ENCODE data around the gene GALR1.

Gene GALR1

GRCh38 chr18:77316641-77317040 lies 67.0 kb downstream of the GALR1 start:
- no peak for FAIRE-seq
- no peak for DNase-seq (ENCODE audit: insufficient read length, low spot score)

GRCh38 chr18:77320971-77321559 lies 71.4 kb downstream of the GALR1 start:
- DNase-seq (ENCODE audit: insufficient read length, low spot score): no peak
- no peak for FAIRE-seq

GRCh38 chr18:77321823-77322805 lies 72.5 kb downstream of the GALR1 start:
- FAIRE-seq (no peak), DNase-seq (ENCODE audit: insufficient read length, low spot score) (no peak)

- no peak for DNase-seq (ENCODE audit: insufficient read length, low spot score)
- no peak for FAIRE-seq
Observed at GRCh38 chr18:77323640-77324299, 74.1 kb downstream of the GALR1 start.

All from GM19239 (cell line).